Liver (tissue), 9 donors: Measurements from ENCODE around the gene C12orf76. TPM values are rescaled to one million over a fixed set of nuclear protein-coding genes. Genes with fewer than 3 reads are reported as not detected.

ENCODE experiments used
- DNase-seq: peaks from one replicate; pipeline ENCODE4 v3.0.0-alpha.2; 2017; ENCODE audit warnings: low spot score
- H3K27ac ChIP-seq, 2 donors: one replicate each; pipeline ENCODE4 v1.7.0; 2013; ENCODE audit warnings: inconsistent platforms in 2 of 2, low read length in 2 of 2, control low read depth in 1 of 2, low read depth in 1 of 2, mild to moderate bottlenecking in 1 of 2
- H3K27me3 ChIP-seq, 4 donors: one replicate each; pipeline versions ENCODE4 v1.6.1 to v1.7.0; 2013; ENCODE audit warnings: low read length in 3 of 4, inconsistent platforms in 1 of 4, mild to moderate bottlenecking in 1 of 4, moderate library complexity in 1 of 4; ENCODE audit not compliant: control insufficient read depth in 4 of 4, insufficient read depth in 4 of 4
- H3K36me3 ChIP-seq, 4 donors: one replicate each; pipeline versions ENCODE4 v1.6.1 to v1.7.0; 2013; ENCODE audit warnings: low read length in 3 of 4, mild to moderate bottlenecking in 3 of 4, low read depth in 1 of 4, moderate library complexity in 1 of 4; ENCODE audit not compliant: control insufficient read depth in 4 of 4, insufficient read depth in 3 of 4
- H3K4me1 ChIP-seq, 4 donors: one replicate each; pipeline versions ENCODE4 v1.6.1 to v1.7.0; 2013; ENCODE audit warnings: low read length in 3 of 4, mild to moderate bottlenecking in 3 of 4, moderate library complexity in 1 of 4; ENCODE audit not compliant: control insufficient read depth in 4 of 4, insufficient read depth in 4 of 4
- H3K4me3 ChIP-seq, 3 donors: one replicate each; pipeline versions ENCODE4 v1.6.1 to v1.7.0; 2013; ENCODE audit warnings: low read length in 3 of 3, control low read depth in 1 of 3, low read depth in 1 of 3, mild to moderate bottlenecking in 1 of 3
- H3K9ac ChIP-seq, 2 donors: one replicate each; pipeline ENCODE4 v1.7.0; 2013; ENCODE audit warnings: low read length in 2 of 2, mild to moderate bottlenecking in 2 of 2, moderate library complexity in 2 of 2, control low read depth in 1 of 2, low read depth in 1 of 2
- H3K9me3 ChIP-seq, 4 donors: one replicate each; pipeline versions ENCODE4 v1.6.1 to v1.7.0; 2013; ENCODE audit warnings: low read length in 3 of 4; ENCODE audit not compliant: control insufficient read depth in 4 of 4
- EGR1 ChIP-seq, 2 donors: IDR thresholded peaks; 2 replicates each; pipeline ENCODE4 v1.6.1; 2016 to 2018; ENCODE audit warnings: antibody characterized with exemption in 2 of 2, low read depth in 2 of 2
- FOXA1 ChIP-seq: IDR thresholded peaks from 2 replicates; pipeline ENCODE4 v1.6.1; 2016; ENCODE audit warnings: antibody characterized with exemption
- FOXA2 ChIP-seq: IDR thresholded peaks from 2 replicates; pipeline ENCODE4 v1.6.1; 2016; ENCODE audit warnings: antibody characterized with exemption
- GABPA ChIP-seq, 2 donors: IDR thresholded peaks in 1 of 2; conservative IDR thresholded peaks in 1 of 2; 2 replicates each; pipeline ENCODE4 v1.6.1; 2016; ENCODE audit warnings: antibody characterized with exemption in 2 of 2, mild to moderate bottlenecking in 1 of 2, moderate library complexity in 1 of 2
- HNF4A ChIP-seq, 2 donors: conservative IDR thresholded peaks; 2 replicates each; pipeline ENCODE4 v1.6.1; 2016; ENCODE audit warnings: antibody characterized with exemption in 2 of 2, mild to moderate bottlenecking in 2 of 2
- HNF4G ChIP-seq: IDR thresholded peaks from 2 replicates; pipeline ENCODE4 v1.6.1; 2016; ENCODE audit warnings: antibody characterized with exemption
- JUND ChIP-seq, 2 donors: IDR thresholded peaks; 2 replicates each; pipeline ENCODE4 v1.6.1; 2016; ENCODE audit warnings: antibody characterized with exemption in 2 of 2
- NR2F2 ChIP-seq: IDR thresholded peaks from 2 replicates; pipeline ENCODE4 v1.6.1; 2016; ENCODE audit warnings: antibody characterized with exemption
- RAD21 ChIP-seq, 2 donors: IDR thresholded peaks; 2 replicates each; pipeline ENCODE4 v1.6.1; 2016; ENCODE audit warnings: antibody characterized with exemption in 2 of 2, mild to moderate bottlenecking in 2 of 2
- RXRA ChIP-seq, 2 donors: IDR thresholded peaks; 2 replicates each; pipeline ENCODE4 v1.6.1; 2017 to 2018; ENCODE audit warnings: antibody characterized with exemption in 2 of 2, mild to moderate bottlenecking in 1 of 2
- SP1 ChIP-seq: IDR thresholded peaks from 2 replicates; pipeline ENCODE4 v1.6.1; 2018; ENCODE audit warnings: antibody characterized with exemption, mild to moderate bottlenecking
- TAF1 ChIP-seq: conservative IDR thresholded peaks from 2 replicates; pipeline ENCODE4 v1.6.1; 2016; ENCODE audit warnings: antibody characterized with exemption, mild to moderate bottlenecking
- WGBS: extraction: QIAGEN DNeasy Blood & Tissue Kit; methylation state at CpG from one replicate; pipeline ENCODE4 v1.1.7; 2013; 5-methylcytosine and 5-hydroxymethylcytosine counted together
- polyA plus RNA-seq, 2 donors: library from polyadenylated mRNA; stranded (reverse) in 1 of 2; unstranded in 1 of 2; fragments of 200-250 nt in 1 of 2; fragments of >200 nt in 1 of 2; fragmentation: Nextera tagmentation in 1 of 2; extraction: Ambion mirVana in 1 of 2; gene quantifications; one replicate each; pipeline versions ENCODE4 v1.2.1 to v1.2.3, GENCODE V29; 2013 to 2015
- total RNA-seq, 2 donors: library from RNA; depleted of rRNA; stranded (reverse); fragments of >200 nt; gene quantifications; one replicate each; pipeline ENCODE4 v1.2.3, GENCODE V29; 2014
- TF ChIP-seq, protein P1 (sequence below): IDR thresholded peaks from 2 replicates; pipeline ENCODE4 v1.6.1; 2016; ENCODE audit warnings: antibody characterized with exemption
- TF ChIP-seq, protein P2 (sequence below): IDR thresholded peaks from 2 replicates; pipeline ENCODE4 v1.6.1; 2016; ENCODE audit warnings: antibody characterized with exemption
- TF ChIP-seq, protein P3 (sequence below): IDR thresholded peaks from 2 replicates; pipeline ENCODE4 v1.6.1; 2016; ENCODE audit warnings: antibody characterized with exemption, mild to moderate bottlenecking
- TF ChIP-seq, protein P4 (sequence below): IDR thresholded peaks from 2 replicates; pipeline ENCODE4 v1.6.1; 2016; ENCODE audit warnings: antibody characterized with exemption
- TF ChIP-seq, protein P5 (sequence below): fragments of 150-350 bp; IDR thresholded peaks from 2 replicates; pipeline ENCODE4 v1.5.1; 2017; ENCODE audit warnings: improper control_type of control experiment, low read depth, low read length; ENCODE audit not compliant: missing input control
- donor health status: healthy.
- donor health status: healthy.
- donor health status: healthy.
- donor health status: healthy.
- donor health status: healthy.

Gene C12orf76
- total and polyA plus RNA-seq, 4 donors: 5.6 to 22.4 (median 6.1) TPM

DNA sequence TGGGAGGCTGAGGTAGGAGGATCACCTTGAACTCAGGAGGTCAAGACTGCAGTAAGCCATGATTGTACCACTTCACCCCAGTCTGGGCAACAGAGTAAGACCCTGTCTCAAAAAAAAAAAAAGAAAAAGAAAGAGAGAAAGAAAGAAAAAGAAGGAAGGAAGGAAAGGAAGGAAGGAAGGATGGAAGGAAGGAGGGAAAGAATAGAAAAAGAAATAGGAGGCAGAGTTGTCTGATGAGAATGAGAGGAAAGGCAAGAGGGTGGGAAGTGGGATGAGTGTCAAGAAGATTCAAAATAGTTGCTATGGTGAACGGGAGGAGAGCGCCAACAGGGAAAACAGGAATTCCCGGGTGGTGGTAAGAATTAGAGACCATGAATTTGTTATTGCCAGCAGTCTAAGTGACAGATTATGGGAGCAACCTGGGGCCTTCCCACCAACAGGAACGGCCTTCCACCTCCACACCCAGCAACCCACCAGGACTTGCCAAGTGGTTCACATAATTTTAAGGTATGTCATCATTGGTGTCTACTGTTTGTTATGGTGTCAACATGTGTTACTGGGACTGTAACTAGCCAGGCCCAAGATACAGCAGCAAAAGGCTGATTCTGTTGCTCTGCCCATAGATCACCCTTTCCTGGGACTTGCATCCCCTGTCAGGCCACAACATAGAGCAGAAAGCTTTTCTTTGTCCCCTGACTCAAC, 36.1 kb upstream of the C12orf76 start:
- Histone ChIP-seq H3K9me3 (no peaks in the 10 kb centered on the region), H3K27me3 (no peaks in the 10 kb centered on the region), H3K27ac (no peak overlapping the region), H3K4me3 (no peak overlapping the region), H3K4me1 (peaks cover 0 to 3% (median under 1%) of the 10 kb centered on the region in 4 donors), H3K9ac (no peak overlapping the region), H3K36me3 (no peaks in the 10 kb centered on the region)
- DNase-seq: no peak
- TF ChIP-seq JUND (IDR thresholded peaks at IDR 0.05) (no peak), TAF1 (no peak), SP1 (no peak), HNF4A (conservative IDR thresholded peaks at IDR 0.05) (no peak), RXRA (IDR thresholded peaks at IDR 0.05) (no peak), RAD21 (IDR thresholded peaks at IDR 0.05) (no peak), EGR1 (IDR thresholded peaks at IDR 0.05; ENCODE audit: low read depth in 2 of 2) (no peak), FOXA2 (no peak), NR2F2 (no peak), GABPA (IDR thresholded peaks at IDR 0.05 in 1 of 2, conservative IDR thresholded peaks at IDR 0.05 in 1 of 2) (no peak), HNF4G (no peak), FOXA1 (no peak)
- TF ChIP-seq, protein P1, sequence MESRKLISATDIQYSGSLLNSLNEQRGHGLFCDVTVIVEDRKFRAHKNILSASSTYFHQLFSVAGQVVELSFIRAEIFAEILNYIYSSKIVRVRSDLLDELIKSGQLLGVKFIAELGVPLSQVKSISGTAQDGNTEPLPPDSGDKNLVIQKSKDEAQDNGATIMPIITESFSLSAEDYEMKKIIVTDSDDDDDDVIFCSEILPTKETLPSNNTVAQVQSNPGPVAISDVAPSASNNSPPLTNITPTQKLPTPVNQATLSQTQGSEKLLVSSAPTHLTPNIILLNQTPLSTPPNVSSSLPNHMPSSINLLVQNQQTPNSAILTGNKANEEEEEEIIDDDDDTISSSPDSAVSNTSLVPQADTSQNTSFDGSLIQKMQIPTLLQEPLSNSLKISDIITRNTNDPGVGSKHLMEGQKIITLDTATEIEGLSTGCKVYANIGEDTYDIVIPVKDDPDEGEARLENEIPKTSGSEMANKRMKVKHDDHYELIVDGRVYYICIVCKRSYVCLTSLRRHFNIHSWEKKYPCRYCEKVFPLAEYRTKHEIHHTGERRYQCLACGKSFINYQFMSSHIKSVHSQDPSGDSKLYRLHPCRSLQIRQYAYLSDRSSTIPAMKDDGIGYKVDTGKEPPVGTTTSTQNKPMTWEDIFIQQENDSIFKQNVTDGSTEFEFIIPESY: no peak
- TF ChIP-seq, protein P2, sequence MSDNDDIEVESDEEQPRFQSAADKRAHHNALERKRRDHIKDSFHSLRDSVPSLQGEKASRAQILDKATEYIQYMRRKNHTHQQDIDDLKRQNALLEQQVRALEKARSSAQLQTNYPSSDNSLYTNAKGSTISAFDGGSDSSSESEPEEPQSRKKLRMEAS: no peak
- TF ChIP-seq, protein P3, sequence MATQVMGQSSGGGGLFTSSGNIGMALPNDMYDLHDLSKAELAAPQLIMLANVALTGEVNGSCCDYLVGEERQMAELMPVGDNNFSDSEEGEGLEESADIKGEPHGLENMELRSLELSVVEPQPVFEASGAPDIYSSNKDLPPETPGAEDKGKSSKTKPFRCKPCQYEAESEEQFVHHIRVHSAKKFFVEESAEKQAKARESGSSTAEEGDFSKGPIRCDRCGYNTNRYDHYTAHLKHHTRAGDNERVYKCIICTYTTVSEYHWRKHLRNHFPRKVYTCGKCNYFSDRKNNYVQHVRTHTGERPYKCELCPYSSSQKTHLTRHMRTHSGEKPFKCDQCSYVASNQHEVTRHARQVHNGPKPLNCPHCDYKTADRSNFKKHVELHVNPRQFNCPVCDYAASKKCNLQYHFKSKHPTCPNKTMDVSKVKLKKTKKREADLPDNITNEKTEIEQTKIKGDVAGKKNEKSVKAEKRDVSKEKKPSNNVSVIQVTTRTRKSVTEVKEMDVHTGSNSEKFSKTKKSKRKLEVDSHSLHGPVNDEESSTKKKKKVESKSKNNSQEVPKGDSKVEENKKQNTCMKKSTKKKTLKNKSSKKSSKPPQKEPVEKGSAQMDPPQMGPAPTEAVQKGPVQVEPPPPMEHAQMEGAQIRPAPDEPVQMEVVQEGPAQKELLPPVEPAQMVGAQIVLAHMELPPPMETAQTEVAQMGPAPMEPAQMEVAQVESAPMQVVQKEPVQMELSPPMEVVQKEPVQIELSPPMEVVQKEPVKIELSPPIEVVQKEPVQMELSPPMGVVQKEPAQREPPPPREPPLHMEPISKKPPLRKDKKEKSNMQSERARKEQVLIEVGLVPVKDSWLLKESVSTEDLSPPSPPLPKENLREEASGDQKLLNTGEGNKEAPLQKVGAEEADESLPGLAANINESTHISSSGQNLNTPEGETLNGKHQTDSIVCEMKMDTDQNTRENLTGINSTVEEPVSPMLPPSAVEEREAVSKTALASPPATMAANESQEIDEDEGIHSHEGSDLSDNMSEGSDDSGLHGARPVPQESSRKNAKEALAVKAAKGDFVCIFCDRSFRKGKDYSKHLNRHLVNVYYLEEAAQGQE: no peak
- 94% methylated on average over 4 of the region's 4 CpGs for WGBS

DNA sequence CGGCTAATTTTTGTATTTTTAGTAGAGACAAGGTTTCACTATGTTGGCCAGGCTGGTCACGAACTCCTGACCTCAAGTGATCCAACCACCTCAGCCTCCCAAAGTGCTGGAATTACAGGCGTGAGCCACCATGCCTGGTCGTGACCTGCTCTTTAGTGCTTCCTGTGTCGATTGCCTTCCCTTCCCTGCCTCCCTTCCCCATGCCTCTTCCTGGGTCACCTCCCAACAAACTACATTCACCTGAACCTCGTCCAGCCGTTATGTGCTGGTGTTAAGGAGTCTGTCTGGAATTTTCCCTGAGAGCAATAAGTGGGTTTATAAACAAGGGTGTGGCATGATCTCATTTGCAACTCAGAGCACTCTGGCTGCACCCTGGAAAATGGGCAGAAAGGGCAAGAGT, 32.1 kb upstream of the C12orf76 start:
- no peak for DNase-seq
- H3K4me1 ChIP-seq: no peaks in the 10 kb centered on the region
- H3K4me3 ChIP-seq: no peak overlapping the region
- 86% methylated on average over 7 of the region's 7 CpGs for WGBS
- H3K27me3 ChIP-seq: no peaks in the 10 kb centered on the region
- no peaks in the 10 kb centered on the region for H3K36me3 ChIP-seq
- no peaks in the 10 kb centered on the region for H3K9me3 ChIP-seq
- H3K27ac ChIP-seq: no peak overlapping the region
- no peak overlapping the region for H3K9ac ChIP-seq
- TF ChIP-seq JUND (IDR thresholded peaks at IDR 0.05): no peak
- no peak for TF ChIP-seq GABPA (IDR thresholded peaks at IDR 0.05 in 1 of 2, conservative IDR thresholded peaks at IDR 0.05 in 1 of 2)
- TF ChIP-seq RAD21 (IDR thresholded peaks at IDR 0.05): no peak
- TF ChIP-seq FOXA2: no peak
- TF ChIP-seq, protein P1: no peak
- no peak for TF ChIP-seq RXRA (IDR thresholded peaks at IDR 0.05)
- no peak for TF ChIP-seq TAF1
- TF ChIP-seq, protein P3: no peak
- no peak for TF ChIP-seq HNF4A (conservative IDR thresholded peaks at IDR 0.05)
- no peak for TF ChIP-seq FOXA1
- TF ChIP-seq, protein P4, sequence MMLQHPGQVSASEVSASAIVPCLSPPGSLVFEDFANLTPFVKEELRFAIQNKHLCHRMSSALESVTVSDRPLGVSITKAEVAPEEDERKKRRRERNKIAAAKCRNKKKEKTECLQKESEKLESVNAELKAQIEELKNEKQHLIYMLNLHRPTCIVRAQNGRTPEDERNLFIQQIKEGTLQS: no peak
- TF ChIP-seq NR2F2: no peak
- TF ChIP-seq, protein P5, sequence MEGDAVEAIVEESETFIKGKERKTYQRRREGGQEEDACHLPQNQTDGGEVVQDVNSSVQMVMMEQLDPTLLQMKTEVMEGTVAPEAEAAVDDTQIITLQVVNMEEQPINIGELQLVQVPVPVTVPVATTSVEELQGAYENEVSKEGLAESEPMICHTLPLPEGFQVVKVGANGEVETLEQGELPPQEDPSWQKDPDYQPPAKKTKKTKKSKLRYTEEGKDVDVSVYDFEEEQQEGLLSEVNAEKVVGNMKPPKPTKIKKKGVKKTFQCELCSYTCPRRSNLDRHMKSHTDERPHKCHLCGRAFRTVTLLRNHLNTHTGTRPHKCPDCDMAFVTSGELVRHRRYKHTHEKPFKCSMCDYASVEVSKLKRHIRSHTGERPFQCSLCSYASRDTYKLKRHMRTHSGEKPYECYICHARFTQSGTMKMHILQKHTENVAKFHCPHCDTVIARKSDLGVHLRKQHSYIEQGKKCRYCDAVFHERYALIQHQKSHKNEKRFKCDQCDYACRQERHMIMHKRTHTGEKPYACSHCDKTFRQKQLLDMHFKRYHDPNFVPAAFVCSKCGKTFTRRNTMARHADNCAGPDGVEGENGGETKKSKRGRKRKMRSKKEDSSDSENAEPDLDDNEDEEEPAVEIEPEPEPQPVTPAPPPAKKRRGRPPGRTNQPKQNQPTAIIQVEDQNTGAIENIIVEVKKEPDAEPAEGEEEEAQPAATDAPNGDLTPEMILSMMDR: no peak
